Endothelial cell of umbilical vein (primary cell): ENCODE measurements around the gene RIF1. TPM values are rescaled to one million over a fixed set of nuclear protein-coding genes. Genes with fewer than 3 reads are reported as not detected.

Experiments
- BruUV-seq: library from RNA; stranded (reverse); fragments of 400-500 nt; replicated peaks from 2 replicates; lab custom pipeline; 2021; lab: Mats Ljungman, UMichigan
- CTCF ChIA-PET: fragments of 300-600, 350-600 bp; sonication (Branson Sonifier 250); formaldehyde crosslinking; loops from one replicate; lab custom pipeline; 2021; ENCODE audit warnings: antibody characterized with exemption, inconsistent platforms; lab: Charles Lee
- POLR2A ChIA-PET: fragments of 300-600, 350-600 bp; sonication (Branson Sonifier 250); formaldehyde crosslinking; loops from one replicate; lab custom pipeline; 2021; ENCODE audit warnings: antibody characterized with exemption, inconsistent platforms; lab: Charles Lee
- DNase-seq: peaks from one replicate; pipeline ENCODE4 v3.0.0-alpha.2; 2011; ENCODE audit warnings: low read depth, low spot score
- FAIRE-seq: peaks from 2 replicates; lab custom pipeline; 2011; peaks lifted over from hg19 to GRCh38; lab: Jason Lieb, UNC
- H2AFZ ChIP-seq: 2 replicates; pipeline ENCODE4 v1.6.0; 2012; ENCODE audit warnings: low read depth, low read length, control low read depth, inconsistent platforms
- H3K27ac ChIP-seq: 2 replicates; pipeline ENCODE4 v1.5.1; 2011; ENCODE audit warnings: low read depth, mild to moderate bottlenecking, control low read depth, low read length, moderate library complexity; ENCODE audit not compliant: insufficient read depth
- H3K27me3 ChIP-seq, 2 experiments: 2 replicates each; pipeline versions ENCODE4 v1.6.0 to v1.6.1; 2011; ENCODE audit warnings: low read length in 2 of 2, mixed read lengths in 1 of 2; ENCODE audit not compliant: control insufficient read depth in 2 of 2, insufficient read depth in 2 of 2
- H3K36me3 ChIP-seq, 2 experiments: 2 replicates in 1 of 2; 3 replicates in 1 of 2; pipeline ENCODE4 v1.5.1; 2011; ENCODE audit warnings: low read length in 2 of 2, mild to moderate bottlenecking in 1 of 2, moderate library complexity in 1 of 2; ENCODE audit not compliant: control insufficient read depth in 2 of 2, insufficient read depth in 2 of 2; ENCODE audit errors: extremely low read depth in 1 of 2
- H3K4me1 ChIP-seq: 3 replicates; pipeline ENCODE4 v1.5.1; 2011; ENCODE audit warnings: mild to moderate bottlenecking, low read length; ENCODE audit not compliant: control insufficient read depth, insufficient read depth; ENCODE audit errors: extremely low read depth
- H3K4me2 ChIP-seq: 2 replicates; pipeline ENCODE4 v1.6.1; 2011; ENCODE audit warnings: low read length, control low read depth, mixed read lengths; ENCODE audit not compliant: insufficient read depth
- H3K4me3 ChIP-seq, 3 experiments: fragments of 200-600 bp in 1 of 3; sonication (generic), shearing (Covaris generic) in 1 of 3; replicated peaks in 1 of 3; 2 replicates each; pipeline ENCODE4 v1.5.1; 2011 to 2016; ENCODE audit warnings: control low read depth in 3 of 3, low read length in 3 of 3, mild to moderate bottlenecking in 2 of 3, inconsistent platforms in 1 of 3, low read depth in 1 of 3, moderate library complexity in 1 of 3; ENCODE audit not compliant: insufficient read depth in 1 of 3
- H3K79me2 ChIP-seq: 2 replicates; pipeline ENCODE4 v1.6.0; 2012; ENCODE audit warnings: low read length, inconsistent platforms; ENCODE audit not compliant: control insufficient read depth, insufficient read depth
- H3K9ac ChIP-seq: replicated peaks from 2 replicates; pipeline ENCODE3; 2011; ENCODE audit warnings: low read length, control low read depth; ENCODE audit not compliant: insufficient read depth; ENCODE audit errors: extremely low read depth
- H3K9me1 ChIP-seq: replicated peaks from 3 replicates; pipeline ENCODE4 v1.6.0; 2011; ENCODE audit warnings: mild to moderate bottlenecking, low read length; ENCODE audit not compliant: control insufficient read depth, insufficient read depth; ENCODE audit errors: extremely low read depth
- H3K9me3 ChIP-seq: replicated peaks from 2 replicates; pipeline ENCODE4 v1.5.1; 2012; ENCODE audit warnings: low read length, inconsistent platforms; ENCODE audit not compliant: control insufficient read depth, insufficient read depth
- H4K20me1 ChIP-seq: replicated peaks from 2 replicates; pipeline ENCODE3; 2011; ENCODE audit warnings: mild to moderate bottlenecking, low read length; ENCODE audit not compliant: control insufficient read depth, insufficient read depth; ENCODE audit errors: extremely low read depth
- CTCF ChIP-seq, 2 donors: IDR thresholded peaks; 1 replicate in 1 of 2; 2 replicates in 1 of 2; pipeline ENCODE4 v1.5.1; 2011; ENCODE audit warnings: low read length in 2 of 2, mild to moderate bottlenecking in 2 of 2, moderate library complexity in 2 of 2, control low read depth in 1 of 2, inconsistent platforms in 1 of 2, low read depth in 1 of 2; ENCODE audit not compliant: insufficient read depth in 1 of 2; ENCODE audit errors: extremely low read depth in 1 of 2
- EZH2 ChIP-seq: IDR thresholded peaks from 2 replicates; pipeline ENCODE4 v1.6.1; 2012; ENCODE audit warnings: borderline replicate concordance, low read depth, mild to moderate bottlenecking, moderate library complexity, low read length, inconsistent platforms; ENCODE audit not compliant: severe bottlenecking
- FOS ChIP-seq: IDR thresholded peaks from 2 replicates; pipeline ENCODE4 v1.6.1; 2011; ENCODE audit warnings: mild to moderate bottlenecking, low read length, moderate library complexity, borderline replicate concordance; ENCODE audit not compliant: insufficient read depth
- GATA2 ChIP-seq: IDR thresholded peaks from 2 replicates; pipeline ENCODE4 v1.7.0; 2011; ENCODE audit warnings: low read depth, mild to moderate bottlenecking, moderate library complexity, mixed read lengths, low read length; ENCODE audit not compliant: insufficient read length, insufficient read depth
- JUN ChIP-seq: IDR thresholded peaks from 2 replicates; pipeline ENCODE4 v1.6.1; 2011; ENCODE audit warnings: borderline replicate concordance, low read depth; ENCODE audit not compliant: insufficient read length, insufficient read depth
- MAX ChIP-seq: IDR thresholded peaks from 2 replicates; pipeline ENCODE4 v1.6.1; 2011; ENCODE audit not compliant: insufficient read depth, insufficient read length
- MYC ChIP-seq: IDR thresholded peaks from one replicate; pipeline ENCODE4 v1.6.1; 2011; ENCODE audit warnings: mild to moderate bottlenecking, low read depth, low read length
- POLR2A ChIP-seq: IDR thresholded peaks from 2 replicates; pipeline ENCODE4 v1.6.1; 2012; ENCODE audit warnings: low read depth, mild to moderate bottlenecking, control low read depth, low read length
- POLR2AphosphoS5 ChIP-seq: IDR thresholded peaks from 2 replicates; pipeline ENCODE4 v1.6.1; 2012; ENCODE audit warnings: low read depth, mild to moderate bottlenecking, control low read depth, low read length, moderate library complexity; ENCODE audit not compliant: insufficient read depth
- dilution Hi-C: fragments of 300-500 bp; cut with MboI; formaldehyde crosslinking; loops from one replicate; pipeline ENCODE4 v1.15.0; 2019; ENCODE audit warnings: low sequenced_read_pairs; ENCODE audit not compliant: extremely low pct_ligation_motif_present
- intact Hi-C: fragments of 100-400 bp; cut with micrococcal nuclease; formaldehyde crosslinking; loops from one replicate; pipeline ENCODE4 v1.10.0; 2022
- polyA plus RNA-seq, 4 experiments: library from polyadenylated mRNA; depleted of rRNA in 3 of 4; stranded (reverse) in 3 of 4; unstranded in 1 of 4; fragments of >200 nt; gene quantifications; 2 replicates each; pipeline versions ENCODE4 v1.2.1 to v1.2.3, GENCODE V29; 2011 to 2012; ENCODE audit warnings: missing spikeins in 1 of 4
- total RNA-seq: library from RNA; stranded (reverse); gene quantifications from 2 replicates; pipeline ENCODE4 v1.2.3, GENCODE V29; 2021

RIF1 gene
- total and polyA plus RNA-seq, 2 donors (not counting 3 experiments of a cell fraction or from before 2014, with no cell fraction given) = 5.1 to 55.3 TPM

GRCh38 chr2:151422917-151423439 lies 13.3 kb downstream of the RIF1 start:
- H3K4me2 ChIP-seq = no peak overlapping the region
- H3K9me1 ChIP-seq = no peaks in the 10 kb centered on the region
- H3K27me3 ChIP-seq = no peaks in the 10 kb centered on the region
- POLR2A ChIA-PET = no interaction called here
- H4K20me1 ChIP-seq = no peaks in the 10 kb centered on the region
- H3K4me3 ChIP-seq = no peak overlapping the region
- peaks cover 9 to 19% of the 10 kb centered on the region in 2 experiments for H3K36me3 ChIP-seq
- intact Hi-C loops (no loop called here), dilution Hi-C loops (no loop called here)
- H3K9me3 ChIP-seq = no peaks in the 10 kb centered on the region
- TF ChIP-seq POLR2AphosphoS5 (no peak), FOS (no peak), JUN (no peak), MAX (no peak), GATA2 (no peak), CTCF (IDR thresholded peaks at IDR 0.05; ENCODE audit: extremely low read depth in 1 of 2, insufficient read depth in 1 of 2, low read depth in 1 of 2, low read length in 2 of 2) (no peak), MYC (no peak), EZH2 (no peak), POLR2A (no peak)
- H3K9ac ChIP-seq = no peak overlapping the region
- DNase-seq (no peak), FAIRE-seq (no peak)
- H3K4me1 ChIP-seq = no peaks in the 10 kb centered on the region
- no peak overlapping the region for H3K27ac ChIP-seq
- CTCF ChIA-PET = interaction anchor here (0.7 to 1.1 kb wide), 2 partner anchors 14 to 184 kb away, joined by 3 to 5 read pairs; no protein-coding TSS in a partner anchor
- H2AFZ ChIP-seq = no peak overlapping the region
- H3K79me2 ChIP-seq = peaks cover 39% of the 10 kb centered on the region
- no TSS peak for BruUV-seq
